ENCODE data around the gene CYP3A7.

DNA sequence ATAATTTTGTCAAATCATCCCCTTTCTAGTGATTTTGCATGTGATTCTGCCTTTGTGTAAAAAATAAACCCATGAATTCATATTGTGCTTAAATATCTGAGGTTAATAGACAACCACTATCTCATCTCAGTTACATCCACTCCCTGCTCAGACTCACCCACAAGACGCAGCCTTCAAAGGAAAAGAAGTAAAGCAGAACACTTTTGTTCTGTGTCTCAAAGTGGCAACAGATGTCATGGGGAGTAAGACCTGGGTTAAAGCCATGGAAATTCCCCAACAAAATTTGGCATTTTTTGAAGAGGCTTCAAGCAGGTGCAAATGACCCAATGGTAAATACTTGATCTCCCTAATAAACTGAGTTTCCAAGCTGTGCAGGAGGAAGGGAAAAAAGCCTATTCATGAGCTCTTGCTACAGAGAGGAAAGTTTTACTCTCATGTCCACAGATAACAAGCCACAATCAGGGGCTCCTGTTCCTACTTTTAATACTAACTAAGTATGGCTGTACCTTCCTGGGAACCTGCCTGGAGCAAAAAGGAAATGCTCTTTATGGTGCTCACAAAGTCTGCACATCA is 4.7 kb downstream of the CYP3A7 start:
- TF ChIP-seq, protein P1, sequence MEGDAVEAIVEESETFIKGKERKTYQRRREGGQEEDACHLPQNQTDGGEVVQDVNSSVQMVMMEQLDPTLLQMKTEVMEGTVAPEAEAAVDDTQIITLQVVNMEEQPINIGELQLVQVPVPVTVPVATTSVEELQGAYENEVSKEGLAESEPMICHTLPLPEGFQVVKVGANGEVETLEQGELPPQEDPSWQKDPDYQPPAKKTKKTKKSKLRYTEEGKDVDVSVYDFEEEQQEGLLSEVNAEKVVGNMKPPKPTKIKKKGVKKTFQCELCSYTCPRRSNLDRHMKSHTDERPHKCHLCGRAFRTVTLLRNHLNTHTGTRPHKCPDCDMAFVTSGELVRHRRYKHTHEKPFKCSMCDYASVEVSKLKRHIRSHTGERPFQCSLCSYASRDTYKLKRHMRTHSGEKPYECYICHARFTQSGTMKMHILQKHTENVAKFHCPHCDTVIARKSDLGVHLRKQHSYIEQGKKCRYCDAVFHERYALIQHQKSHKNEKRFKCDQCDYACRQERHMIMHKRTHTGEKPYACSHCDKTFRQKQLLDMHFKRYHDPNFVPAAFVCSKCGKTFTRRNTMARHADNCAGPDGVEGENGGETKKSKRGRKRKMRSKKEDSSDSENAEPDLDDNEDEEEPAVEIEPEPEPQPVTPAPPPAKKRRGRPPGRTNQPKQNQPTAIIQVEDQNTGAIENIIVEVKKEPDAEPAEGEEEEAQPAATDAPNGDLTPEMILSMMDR (optimal IDR thresholded peaks at IDR 0.05 in 1 of 3, IDR thresholded peaks at IDR 0.05 in 1 of 3, conservative IDR thresholded peaks at IDR 0.05 in 1 of 3; ENCODE audit: extremely low read depth in 1 of 3, insufficient read depth in 2 of 3, low read length in 3 of 3): no peak
- no peak for TF ChIP-seq EZH2 (IDR thresholded peaks at IDR 0.05; ENCODE audit: low read length)

Data from keratinocyte (primary cell).